NOMO-1 treated with DMSO at 0.1 percent for 48 hours (cell line): Measurements from ENCODE around the gene CCDC127.
"Not testable (repeated sequence)": the region's sequence is repeated elsewhere in the genome, so short reads cannot be mapped to it uniquely, and the experiment has no call there.

Experiments used
- DNase-seq: peaks from one replicate; lab custom pipeline; 2025; ENCODE audit not compliant: unreplicated experiment; lab: John Stamatoyannopoulos, UW

The CCDC127 gene

DNA sequence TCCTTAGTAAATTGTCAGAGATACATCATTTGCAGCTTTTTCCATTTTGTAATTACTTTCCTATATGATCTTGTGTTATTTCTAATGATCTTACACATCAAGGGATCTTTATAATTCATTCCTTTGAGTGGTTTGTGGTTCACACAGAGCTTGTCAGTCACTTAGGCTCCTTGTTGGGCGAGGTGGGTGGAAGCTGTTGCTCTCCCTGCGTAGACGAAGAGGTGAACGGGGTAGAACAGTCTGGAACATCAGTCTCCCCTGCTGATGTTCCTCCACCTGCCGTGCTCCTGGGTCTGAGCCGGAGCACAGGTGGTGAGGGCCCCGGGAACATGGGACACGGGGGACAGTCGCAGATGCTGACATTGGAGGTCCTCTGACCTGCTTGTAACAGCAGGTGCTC is 17.6 kb upstream of the CCDC127 start:
- not testable (repeated sequence) for DNase-seq

DNA sequence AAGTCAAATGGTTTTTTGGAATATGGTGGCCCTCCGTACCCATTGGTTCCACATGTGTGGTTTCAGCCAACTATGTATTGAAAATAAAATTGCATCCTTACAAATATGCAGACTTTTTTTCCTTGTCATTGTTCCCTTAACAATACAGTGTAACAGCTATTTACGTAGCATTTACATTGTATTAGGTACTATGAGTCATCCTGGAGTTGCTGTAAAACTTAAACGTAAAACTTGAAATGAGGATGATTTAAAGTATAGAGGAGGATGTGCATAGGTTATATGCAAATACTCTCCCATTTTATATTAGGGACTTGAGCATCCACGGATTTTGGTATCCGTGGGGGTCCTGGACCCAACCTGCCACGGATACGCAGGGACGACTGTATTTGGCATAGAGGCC is 16.5 kb upstream of the CCDC127 start:
- no peak for DNase-seq

DNA sequence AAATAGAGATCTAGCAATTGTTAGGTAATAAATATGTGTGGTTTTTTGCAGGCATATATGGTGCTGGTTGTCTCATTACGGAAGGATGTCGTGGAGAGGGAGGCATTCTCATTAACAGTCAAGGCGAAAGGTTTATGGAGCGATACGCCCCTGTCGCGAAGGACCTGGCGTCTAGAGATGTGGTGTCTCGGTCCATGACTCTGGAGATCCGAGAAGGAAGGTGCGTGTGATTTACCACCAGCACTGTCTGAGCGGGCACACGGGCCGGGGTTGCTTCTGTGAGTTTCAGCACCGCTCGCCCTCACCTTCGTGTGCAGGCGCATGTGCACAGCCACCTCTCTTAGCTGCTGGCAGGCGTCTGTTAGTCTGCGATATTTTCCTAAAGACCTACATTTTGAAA is 15.5 kb upstream of the CCDC127 start:
- DNase-seq = not testable (repeated sequence)

DNA sequence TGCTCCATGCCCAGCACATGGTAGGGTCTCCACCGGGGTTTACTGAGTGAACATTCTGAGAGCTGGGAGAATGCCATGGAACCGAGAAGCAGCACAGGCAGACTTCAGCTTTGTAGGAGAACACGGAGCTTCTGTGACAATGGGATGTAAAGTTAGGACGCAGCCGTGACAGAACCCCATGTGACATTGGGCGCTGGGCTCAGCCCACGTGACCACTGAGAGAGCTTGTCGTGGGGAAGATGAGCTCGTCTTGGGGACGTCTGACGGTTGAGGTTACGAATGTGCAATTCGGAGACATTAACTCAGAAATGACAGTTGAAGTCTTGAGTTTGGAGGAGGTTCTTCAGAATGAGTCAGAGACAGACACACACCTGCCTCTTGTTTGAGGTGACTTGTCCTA is 13.7 kb upstream of the CCDC127 start:
- no peak for DNase-seq

DNA sequence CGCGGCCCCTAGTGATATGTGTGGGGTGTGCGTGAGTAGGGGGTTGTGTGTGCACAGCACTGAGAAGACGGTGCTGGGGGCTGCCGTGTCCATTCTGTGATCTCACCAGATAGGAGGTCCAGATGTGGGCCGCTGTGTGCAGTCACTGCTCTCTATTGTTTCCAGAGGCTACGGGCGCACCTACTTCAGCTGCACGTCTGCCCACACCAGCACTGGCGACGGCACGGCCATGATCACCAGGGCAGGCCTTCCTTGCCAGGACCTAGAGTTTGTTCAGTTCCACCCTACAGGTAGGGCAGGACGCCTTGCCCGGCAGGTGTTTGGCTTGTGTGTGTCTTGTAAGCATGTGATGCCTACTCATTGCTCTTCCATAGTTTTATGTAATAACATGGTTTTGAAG is 12.8 kb upstream of the CCDC127 start:
- no peak for DNase-seq

DNA sequence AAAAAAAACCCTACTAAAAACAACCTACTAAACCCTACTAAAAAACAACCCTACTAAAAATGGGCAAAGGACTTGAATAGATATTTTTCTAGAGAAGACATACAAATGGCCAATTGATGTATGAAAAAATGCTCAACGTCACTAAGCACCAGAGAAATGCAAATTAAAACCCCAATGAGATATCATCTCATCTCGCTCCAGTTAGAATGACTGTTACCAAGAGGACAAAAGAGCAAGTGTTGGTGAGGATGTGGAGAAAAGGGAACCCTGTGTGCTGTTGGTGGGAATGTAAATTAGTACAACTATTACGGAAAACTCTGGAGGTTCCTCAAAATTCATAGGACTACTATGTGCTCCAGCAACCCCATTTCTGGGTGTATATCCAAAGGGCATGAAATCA is 10.9 kb upstream of the CCDC127 start:
- DNase-seq = no peak

DNA sequence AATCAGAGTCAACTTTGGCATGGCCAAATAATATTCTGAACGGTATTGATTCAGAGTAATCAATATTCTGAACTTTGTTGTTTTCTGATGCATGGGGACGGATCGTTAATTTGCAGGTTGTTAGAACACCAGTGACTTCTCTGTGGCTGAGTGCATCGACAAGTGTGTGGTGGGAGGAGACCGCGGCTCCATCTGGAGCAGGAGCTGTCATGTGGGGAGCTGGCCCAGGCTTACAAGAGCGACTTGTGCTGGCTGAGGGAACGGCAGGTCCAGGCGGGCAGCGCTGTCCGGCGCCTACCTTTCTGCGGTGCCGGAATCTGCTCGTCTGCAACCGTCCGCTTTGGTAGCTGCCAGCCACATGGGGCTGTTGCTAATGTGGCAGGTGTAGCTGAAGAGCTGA is 9.4 kb upstream of the CCDC127 start:
- not testable (repeated sequence) for DNase-seq

DNA sequence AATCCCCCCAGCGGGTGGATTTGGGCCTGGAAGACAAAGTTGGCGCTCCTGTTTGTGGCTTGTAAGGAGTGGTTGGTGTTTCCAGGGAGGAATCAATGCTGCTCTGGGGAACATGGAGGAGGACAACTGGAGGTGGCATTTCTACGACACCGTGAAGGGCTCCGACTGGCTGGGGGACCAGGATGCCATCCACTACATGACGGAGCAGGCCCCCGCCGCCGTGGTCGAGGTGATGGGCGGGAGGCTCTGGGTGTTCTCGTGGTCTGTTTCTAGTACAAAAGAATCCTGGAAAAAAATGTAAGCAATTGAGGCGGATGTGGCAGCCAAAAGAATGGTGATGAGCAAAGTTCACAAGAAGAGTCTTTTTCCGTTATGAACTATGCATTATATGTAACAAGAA is 7.4 kb upstream of the CCDC127 start:
- DNase-seq = no peak

DNA sequence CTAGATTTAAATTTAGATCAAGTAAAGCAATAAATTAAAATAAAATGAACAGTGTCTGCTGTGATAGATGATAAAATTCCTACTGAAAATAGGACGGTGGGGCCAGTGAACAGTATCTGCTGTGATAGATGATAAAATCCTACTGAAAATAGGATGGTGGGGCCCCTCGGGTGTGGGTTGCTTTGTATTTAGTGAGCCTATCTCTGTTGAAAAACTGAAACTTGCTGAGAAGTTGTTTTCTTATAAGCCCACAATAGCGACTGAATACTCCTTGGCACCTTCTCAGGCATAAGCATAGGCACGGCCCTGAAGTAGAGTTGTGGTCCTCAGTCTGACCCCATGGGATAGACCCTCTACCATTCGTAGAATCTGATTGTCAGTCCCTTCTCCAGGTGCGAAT is 5.8 kb upstream of the CCDC127 start:
- DNase-seq = no peak

DNA sequence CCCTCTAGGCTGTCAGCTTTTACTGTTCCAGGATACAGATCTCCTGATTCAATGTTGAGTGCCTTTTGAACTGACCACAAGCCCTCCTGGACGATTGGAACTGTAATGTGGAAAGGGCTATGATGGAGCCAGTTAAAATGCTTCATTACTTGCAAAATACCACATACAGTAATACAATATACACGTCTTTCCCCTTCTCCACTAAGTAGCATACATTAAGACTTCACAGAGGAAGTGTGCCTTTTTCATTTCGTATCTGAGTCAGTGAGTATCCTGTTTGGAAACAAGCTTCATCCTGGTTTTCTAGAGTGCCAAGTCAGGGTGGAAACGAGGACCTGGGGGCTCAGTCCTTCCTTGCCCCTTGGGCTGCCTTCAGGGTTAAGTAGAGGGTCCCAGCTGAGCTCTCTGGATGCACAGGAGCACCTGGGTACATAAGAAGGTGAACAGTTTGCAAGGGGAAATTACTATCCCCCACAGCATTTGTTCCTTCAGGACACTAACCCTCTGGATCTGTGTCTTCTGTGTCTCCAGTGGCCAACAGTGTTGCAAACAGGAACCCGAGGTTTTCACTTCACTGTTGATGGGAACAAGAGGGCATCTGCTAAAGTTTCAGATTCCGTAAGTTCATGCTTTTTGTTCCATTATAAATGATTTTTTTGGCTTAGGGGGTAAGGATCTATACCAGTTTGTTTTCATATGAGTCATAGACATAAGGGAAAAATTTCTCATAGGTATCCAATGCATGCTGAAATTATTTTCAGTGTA is 5.2 kb upstream of the CCDC127 start:
- DNase-seq = peak; percentile 17

DNA sequence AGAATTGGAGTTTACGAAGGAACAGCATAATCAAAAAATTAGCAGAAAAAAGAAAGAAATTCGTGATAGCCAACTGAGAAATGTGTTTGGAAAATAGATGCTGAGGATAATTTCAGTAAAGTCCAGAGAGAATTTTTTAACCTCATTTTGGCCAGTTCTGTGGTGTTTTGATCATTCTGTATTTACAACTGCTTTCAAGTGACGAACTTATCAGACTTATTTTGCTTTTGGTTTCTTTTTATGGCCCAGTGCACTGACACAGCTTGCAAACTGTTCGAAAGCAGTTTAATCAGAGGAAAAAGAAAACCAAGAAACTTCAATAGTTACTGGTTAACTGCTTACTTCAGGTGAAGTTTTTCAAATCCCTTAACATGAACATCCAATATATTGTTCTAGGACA is 2.0 kb upstream of the CCDC127 start:
- no peak for DNase-seq

DNA sequence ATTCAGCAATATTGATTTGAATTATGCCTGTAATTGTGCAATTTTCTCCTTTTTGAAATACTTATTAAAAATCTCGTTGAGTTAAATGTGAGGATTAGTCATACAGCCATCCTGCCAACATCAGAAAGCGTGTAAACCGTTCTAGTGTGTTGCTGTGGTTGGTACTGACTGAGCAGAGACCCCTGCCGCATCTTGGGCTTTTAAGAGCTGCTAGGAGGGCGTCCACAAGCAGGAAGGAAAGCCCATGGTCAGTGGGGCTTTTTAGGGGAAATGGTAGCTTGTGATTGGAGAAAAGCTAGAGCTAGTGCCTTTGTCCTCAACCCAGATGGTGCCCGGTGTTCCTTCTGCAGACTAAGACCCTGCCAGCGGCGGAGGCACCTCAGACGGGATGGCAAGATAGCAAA is 1.5 kb upstream of the CCDC127 start:
- peak; percentile 37 for DNase-seq

DNA sequence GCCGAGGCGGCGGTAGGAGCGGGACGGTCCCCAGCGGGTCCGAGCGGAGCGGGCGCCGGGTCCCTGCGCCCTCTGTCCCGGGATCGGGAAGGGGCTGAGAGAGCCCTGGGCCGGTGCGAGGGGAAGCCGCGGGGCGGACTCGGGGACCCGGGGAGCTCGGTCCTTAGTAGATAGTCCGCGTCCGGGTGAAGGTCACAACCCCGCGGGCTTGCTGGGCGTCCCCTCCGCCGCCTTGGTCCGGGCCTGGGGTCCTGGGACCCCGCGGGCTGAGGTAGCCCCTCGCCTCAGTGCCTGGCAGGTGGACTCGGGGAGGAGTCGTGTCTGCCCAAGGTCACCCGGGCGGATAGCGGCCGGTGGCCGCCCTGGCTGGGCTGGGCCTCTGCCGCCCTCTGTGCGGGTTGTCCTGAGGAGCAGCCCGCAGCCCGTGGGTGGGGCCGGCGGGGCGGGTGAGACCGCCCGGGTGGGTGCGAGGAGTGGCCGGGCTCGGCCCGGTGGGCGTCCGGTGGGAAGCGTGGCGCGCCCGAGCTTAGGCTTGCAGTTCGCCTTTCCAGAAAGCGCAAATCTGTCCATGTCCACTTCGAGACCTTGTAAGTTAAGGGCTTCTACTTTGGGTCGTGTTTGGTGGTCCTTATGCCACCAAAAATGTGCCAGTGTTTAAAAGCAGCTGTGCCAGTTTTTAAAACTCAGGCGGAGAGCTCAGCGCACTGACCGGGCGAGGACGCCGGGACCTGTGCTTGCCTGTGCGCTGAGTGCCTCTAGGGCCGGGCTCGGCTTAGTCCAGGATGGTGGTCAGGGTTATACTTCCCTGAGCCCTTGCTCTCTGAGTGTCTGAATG is 721 bp upstream of the CCDC127 start:
- DNase-seq = peak; percentile 57

DNA sequence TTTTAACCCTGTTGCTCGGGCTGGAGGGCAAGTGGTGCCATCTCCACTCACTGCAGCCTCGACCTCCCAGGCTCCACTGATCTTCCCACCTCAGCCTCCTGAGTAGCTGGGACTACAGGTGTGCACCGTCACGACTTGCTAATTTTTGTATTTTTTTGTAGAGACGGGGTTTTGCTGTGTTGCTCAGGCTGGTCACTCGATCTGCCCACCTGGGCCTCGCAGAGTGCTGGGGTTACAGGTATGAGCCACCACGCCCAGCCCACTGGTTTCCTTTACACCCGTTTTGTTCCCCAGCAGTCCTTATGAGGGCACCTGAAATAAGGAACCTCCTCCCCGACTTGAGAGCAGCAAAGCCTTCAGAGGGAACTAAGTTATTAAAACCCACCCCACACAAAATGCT is 1.9 kb downstream of the CCDC127 start:
- not testable (repeated sequence) for DNase-seq

DNA sequence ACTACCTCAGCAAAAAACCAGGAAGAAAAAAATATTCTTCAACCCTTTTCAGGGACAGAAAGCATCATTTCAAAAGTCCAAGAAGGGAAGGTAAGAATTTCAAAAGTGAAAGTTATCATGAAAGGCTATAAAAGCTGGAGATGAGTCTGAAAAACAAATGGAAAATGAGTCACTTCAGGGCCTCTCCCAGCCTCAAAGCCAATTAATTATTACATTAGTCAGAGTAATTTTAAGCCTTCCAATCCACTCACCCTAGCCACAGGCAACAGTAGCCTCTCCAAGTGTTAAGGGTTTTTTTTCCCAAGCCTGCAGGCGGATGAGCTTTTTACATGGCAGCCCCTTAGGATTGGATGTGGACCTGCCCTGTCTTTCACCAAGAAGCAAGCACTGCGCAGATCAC is 2.7 kb downstream of the CCDC127 start:
- DNase-seq = not testable (repeated sequence)

DNA sequence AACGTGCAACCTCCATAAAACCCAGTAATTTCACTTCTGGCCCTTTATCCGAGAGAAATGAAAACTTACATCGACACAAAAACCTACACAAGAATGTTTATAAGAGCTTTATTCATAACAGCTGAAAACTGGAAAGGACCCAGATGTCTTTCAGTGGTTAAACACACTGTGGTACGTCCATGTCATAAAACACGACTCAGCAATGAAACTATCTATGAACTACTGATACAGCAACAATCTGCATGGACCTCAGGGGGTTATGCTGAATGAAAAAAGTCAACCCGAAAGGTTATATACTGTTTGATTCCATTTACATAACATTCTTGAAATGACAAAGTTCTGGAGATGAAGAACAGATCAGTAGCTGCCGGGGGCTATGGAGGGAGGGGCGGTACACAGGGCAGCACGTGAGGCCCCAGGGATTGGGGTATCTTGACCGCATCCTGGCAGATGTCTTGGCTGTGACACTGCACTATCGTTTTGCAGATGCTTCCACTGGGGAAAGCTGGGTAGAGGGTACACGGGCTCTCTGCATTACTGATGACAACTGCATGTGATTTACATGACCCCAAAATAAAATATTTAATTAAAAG is 4.1 kb downstream of the CCDC127 start:
- DNase-seq = no peak

DNA sequence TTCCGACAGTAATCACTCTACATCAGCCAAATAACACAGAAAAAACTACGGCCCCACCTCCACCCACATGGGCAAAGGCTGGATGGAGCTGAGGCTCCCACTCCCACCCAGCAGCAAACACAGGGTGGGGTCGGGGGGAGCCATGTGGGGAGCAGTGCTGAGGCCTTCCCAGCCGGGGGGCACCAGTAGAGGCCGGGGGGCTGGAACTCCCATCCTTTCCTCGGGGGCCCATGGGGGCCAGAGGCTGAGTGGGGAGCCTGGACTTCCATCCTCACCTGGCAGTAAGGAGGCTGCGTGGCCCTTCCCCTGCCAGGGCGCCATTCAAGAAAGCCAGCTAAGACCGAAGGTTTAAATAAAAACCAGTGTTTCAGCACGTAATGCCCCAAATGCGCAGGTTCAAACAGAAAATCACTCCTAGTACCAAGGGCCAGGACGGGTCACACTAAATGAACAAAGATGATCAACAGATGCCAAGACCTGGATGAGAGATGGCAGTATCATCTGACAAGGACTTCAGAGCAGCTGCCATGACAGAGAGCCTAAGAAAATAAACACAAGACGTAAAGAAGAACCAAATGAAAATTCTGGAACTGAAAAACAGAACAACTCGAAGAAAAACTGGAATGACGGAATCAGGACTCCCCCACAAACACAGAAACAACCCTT is 9.4 kb downstream of the CCDC127 start:
- no peak for DNase-seq

DNA sequence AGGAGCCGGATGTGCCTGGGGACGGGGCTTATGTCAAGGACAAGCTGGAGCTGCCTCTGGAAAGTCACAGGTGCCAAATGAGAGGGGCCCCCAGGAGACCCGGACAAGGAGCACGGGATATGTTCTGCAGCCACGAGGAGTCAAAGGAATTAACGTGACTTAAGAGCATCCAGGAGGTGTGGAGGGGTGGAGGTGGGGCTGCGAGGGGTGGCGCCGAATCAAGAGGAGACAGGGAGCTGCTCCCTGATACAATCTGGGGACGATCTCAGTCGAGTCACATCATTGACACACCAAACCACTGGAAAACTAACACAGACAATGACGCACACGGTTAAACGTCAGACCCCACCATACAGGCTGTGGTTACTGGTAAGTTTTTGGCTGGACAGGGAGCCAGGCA is 10.4 kb downstream of the CCDC127 start:
- no peak for DNase-seq

DNA sequence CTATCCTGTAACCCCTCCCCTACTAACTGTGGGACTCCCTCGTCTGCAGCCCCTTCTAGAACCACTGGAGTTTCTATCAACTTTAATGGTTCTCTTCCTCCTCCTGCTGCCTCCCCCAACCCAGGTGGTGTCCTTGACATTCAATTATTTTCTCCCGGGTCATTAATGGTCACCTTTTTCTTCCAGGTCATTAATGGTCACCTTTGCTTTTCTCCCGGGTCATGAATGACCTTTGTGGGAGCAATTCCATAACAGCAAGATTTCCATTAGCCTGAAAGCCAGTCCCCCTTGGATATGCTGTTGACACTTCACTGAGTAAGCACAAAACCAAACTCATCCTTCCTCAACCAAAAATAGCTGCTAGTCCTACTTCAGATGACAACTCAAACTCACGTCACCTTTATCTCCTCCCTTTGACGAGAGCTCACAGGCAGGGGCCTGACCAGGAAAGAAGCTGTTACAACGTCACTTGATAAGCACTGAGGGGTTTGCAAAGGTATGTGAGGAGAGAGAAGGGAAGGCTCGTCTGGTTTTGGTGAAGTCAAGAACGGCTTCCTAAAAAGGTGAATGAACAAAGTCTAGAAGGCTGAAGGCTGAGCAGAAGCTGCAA is 10.9 kb downstream of the CCDC127 start:
- no peak for DNase-seq

DNA sequence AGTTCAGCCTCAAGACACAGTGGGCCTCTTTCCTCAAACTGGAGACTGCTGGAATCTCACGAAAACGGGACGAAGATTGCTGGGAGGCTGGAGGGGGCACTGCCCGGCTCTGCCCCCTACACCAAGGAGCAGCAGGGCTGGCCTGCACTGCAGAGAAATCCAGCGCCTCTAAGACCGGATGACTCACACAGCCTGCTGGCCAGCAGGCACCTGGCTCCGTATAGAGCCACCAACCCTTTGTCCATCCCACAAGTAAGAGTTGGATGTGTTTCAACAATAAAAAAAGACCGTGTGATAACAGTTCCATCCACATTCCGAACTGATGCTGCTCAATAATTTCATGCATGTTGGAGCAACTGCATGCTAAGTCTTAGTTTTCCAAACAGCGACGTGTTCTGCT is 11.5 kb downstream of the CCDC127 start:
- no peak for DNase-seq
